Measurements from ENCODE around the gene AGBL5. TPM values are rescaled to one million over a fixed set of nuclear protein-coding genes. Genes with fewer than 3 reads are reported as not detected.
"Not testable (repeated sequence)": the region's sequence is repeated elsewhere in the genome, so short reads cannot be mapped to it uniquely, and the experiment has no call there.

The AGBL5 gene
- total and polyA plus RNA-seq, 9 of the 15 experiments (the other 6 are each of a cell fraction or from before 2014, with no cell fraction given): 3.3 to 52.7 (median 26.2) TPM

GRCh38 chr2:27110603-27111352, 59.3 kb downstream of the AGBL5 start:
- POLR2A ChIA-PET: interaction anchor here (0.6 to 4.5 kb wide), 3 partner anchors 14 to 230 kb away, joined by 3 to 17 read pairs (median 3); partner anchors contain the start of gene ABHD1
- DNase-seq (ENCODE audit: extremely low read depth in 1 of 4, low spot score in 3 of 4); intact Hi-C loops (cut with micrococcal nuclease); H3K27ac ChIP-seq (ENCODE audit: extremely low read depth, low read depth, low read length); ATAC-seq; H3K4me3 ChIP-seq; BruUV-seq (replicated peaks); in situ Hi-C loops (cut with MboI); H3K9me1 ChIP-seq (ENCODE audit: control insufficient read depth, insufficient read depth, low read length); H3K9ac ChIP-seq (ENCODE audit: insufficient read depth in 1 of 2, low read depth in 2 of 2, low read length in 2 of 2); H3K79me2 ChIP-seq (ENCODE audit: control insufficient read depth, insufficient read depth, low read length); H3K36me3 ChIP-seq (ENCODE audit: control insufficient read depth, insufficient read depth, low read length); H3K27me3 ChIP-seq (ENCODE audit: control insufficient read depth in 2 of 2, insufficient read depth in 2 of 2, low read length in 2 of 2); H3K4me1 ChIP-seq (replicated peaks in 1 of 2; ENCODE audit: control insufficient read depth in 2 of 2, insufficient read depth in 2 of 2, low read length in 2 of 2); H3K9me3 ChIP-seq (replicated peaks; ENCODE audit: control insufficient read depth, insufficient read depth, low read depth, low read length); H4K20me1 ChIP-seq (replicated peaks; ENCODE audit: control insufficient read depth, insufficient read depth, low read length); CTCF ChIA-PET (ENCODE audit: low intra/inter-chr PET ratio); H3K4me2 ChIP-seq (ENCODE audit: insufficient read depth, low read length); FAIRE-seq: not testable (repeated sequence)
- peak overlapping the region; percentile 35; the same call in 1 of the 2 replicates for H2AFZ ChIP-seq (ENCODE audit: low read depth, low read length)
- WGBS (ENCODE audit: insufficient coverage, low coverage, missing lambda C conversion rate): 64% methylated on average over 24 of the region's 24 CpGs
- TF ChIP-seq NFYB (IDR thresholded peaks at IDR 0.05; ENCODE audit: extremely low read depth, insufficient read length): peak; percentile 40

GRCh38 chr2:27111392-27112078, 60.1 kb downstream of the AGBL5 start:
- in situ Hi-C loops (cut with MboI); H2AFZ ChIP-seq (ENCODE audit: low read depth, low read length); H3K36me3 ChIP-seq (ENCODE audit: control insufficient read depth, insufficient read depth, low read length); intact Hi-C loops (cut with micrococcal nuclease); H3K27me3 ChIP-seq (ENCODE audit: control insufficient read depth in 2 of 2, insufficient read depth in 2 of 2, low read length in 2 of 2); H3K4me1 ChIP-seq (replicated peaks in 1 of 2; ENCODE audit: control insufficient read depth in 2 of 2, insufficient read depth in 2 of 2, low read length in 2 of 2); H3K9ac ChIP-seq (ENCODE audit: insufficient read depth in 1 of 2, low read depth in 2 of 2, low read length in 2 of 2); H3K79me2 ChIP-seq (ENCODE audit: control insufficient read depth, insufficient read depth, low read length); H3K4me3 ChIP-seq; H3K9me3 ChIP-seq (replicated peaks; ENCODE audit: control insufficient read depth, insufficient read depth, low read depth, low read length); BruUV-seq (replicated peaks); H4K20me1 ChIP-seq (replicated peaks; ENCODE audit: control insufficient read depth, insufficient read depth, low read length); DNase-seq (ENCODE audit: extremely low read depth in 1 of 4, low spot score in 3 of 4); H3K9me1 ChIP-seq (ENCODE audit: control insufficient read depth, insufficient read depth, low read length); CTCF ChIA-PET (ENCODE audit: low intra/inter-chr PET ratio); H3K4me2 ChIP-seq (ENCODE audit: insufficient read depth, low read length); FAIRE-seq; H3K27ac ChIP-seq (ENCODE audit: extremely low read depth, low read depth, low read length); ATAC-seq: not testable (repeated sequence)
- 76% methylated on average over 19 of the region's 49 CpGs for WGBS (ENCODE audit: insufficient coverage, low coverage, missing lambda C conversion rate)
- POLR2A ChIA-PET: interaction anchor here (0.6 to 4.5 kb wide), 3 partner anchors 13 to 264 kb away, joined by 3 to 17 read pairs (median 3); partner anchors contain the start of gene ABHD1
